HG03378 (cell line): ENCODE results near the gene YPEL1.
A peak's percentile ranks its signal among the peaks of the same experiment; 100 is the strongest.

Experiments used
- ATAC-seq: cut with Tn5 transposase; IDR thresholded peaks from one replicate; pipeline ENCODE4 v1.9.1; 2021; ENCODE audit warnings: mild to moderate bottlenecking, moderate library complexity; ENCODE audit not compliant: unreplicated experiment

The YPEL1 gene, protein sequence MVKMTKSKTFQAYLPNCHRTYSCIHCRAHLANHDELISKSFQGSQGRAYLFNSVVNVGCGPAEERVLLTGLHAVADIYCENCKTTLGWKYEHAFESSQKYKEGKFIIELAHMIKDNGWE

DNA sequence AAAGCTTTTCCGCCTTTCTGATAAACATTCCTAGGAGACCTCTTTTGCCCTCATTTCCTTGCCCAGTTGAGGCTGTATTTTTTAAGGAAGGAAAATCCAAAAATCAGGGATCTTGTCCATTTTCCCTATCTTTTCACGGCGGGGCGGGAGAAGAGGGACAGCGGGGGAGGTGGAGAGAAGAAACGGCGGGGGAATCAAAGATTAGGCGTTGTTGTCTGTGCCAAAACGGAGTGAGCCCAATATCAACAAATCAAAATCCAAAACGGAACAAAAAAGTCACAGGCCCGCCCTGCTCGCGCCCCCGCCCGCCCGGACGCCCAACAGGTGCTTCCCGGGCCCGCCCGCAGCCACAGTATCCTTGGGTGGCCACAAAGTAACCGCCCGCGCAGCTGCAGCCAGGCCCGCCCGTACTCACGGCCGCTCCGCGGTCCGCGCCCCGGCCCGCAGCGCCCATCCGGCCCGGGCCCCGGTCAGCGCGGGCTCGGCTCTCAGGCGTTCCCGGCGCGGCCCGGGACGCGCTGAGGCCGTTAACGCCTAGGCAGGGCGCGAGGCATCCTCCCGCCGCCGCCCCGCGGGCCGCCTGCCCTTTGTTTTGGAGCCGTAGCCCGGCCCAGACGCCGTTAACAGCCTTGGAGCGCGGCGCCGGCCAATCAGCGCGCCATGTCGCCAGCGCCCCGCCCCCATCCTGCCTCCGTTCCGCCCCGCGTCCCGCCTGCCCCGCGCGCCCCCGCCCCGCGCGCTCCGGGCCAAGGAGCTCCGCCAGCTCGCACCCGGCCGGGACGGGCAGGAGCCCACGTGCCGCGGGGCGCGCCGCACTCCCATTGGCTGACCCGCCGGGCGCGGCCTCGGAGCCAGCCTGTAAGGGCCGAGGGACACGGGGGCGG, at the start of gene YPEL1:
TSS of gene YPEL1 (minus strand) at position 595 of the 884 bp plus-strand sequence. CDS start 25,050 bp downstream, outside the sequence.
- ATAC-seq: peak; percentile 48

DNA sequence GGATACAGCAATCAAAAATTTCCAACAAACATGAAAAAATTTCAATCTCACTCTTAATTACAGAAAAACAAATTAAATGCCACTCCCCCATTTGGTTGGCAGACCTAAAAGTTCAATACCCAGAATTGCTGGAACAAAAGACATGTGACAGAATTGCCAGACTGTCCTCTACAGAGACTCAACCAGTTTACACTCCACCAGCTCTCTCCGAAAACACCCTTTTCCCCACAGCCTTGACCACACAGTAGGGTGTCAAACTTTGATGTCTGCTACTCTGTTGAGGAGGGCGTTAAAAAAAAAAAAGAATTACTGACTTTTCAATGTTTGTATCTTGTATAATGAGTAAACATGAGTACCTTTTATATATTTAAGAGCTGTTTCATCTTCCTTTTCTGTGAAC, 44.7 kb upstream of the YPEL1 start:
- ATAC-seq: no peak

DNA sequence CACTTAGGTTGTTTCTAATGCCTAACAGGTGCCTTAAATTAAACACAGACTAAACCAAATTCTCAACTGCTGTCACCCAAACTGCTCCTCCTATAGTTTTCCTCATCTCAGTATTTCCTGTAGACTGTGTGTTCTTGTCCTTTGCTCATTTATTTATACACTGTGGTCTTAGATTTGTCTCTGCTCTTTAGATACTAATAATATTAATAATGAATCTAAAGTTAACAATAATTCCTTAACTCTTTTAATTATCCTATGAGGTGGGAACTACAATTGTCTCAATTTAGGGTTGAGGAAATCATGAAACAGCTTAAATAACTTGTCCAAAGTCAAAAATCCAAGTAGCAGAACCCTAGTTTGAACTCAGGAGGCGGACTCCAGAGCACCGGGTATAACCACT, 43.9 kb upstream of the YPEL1 start:
- ATAC-seq: no peak

DNA sequence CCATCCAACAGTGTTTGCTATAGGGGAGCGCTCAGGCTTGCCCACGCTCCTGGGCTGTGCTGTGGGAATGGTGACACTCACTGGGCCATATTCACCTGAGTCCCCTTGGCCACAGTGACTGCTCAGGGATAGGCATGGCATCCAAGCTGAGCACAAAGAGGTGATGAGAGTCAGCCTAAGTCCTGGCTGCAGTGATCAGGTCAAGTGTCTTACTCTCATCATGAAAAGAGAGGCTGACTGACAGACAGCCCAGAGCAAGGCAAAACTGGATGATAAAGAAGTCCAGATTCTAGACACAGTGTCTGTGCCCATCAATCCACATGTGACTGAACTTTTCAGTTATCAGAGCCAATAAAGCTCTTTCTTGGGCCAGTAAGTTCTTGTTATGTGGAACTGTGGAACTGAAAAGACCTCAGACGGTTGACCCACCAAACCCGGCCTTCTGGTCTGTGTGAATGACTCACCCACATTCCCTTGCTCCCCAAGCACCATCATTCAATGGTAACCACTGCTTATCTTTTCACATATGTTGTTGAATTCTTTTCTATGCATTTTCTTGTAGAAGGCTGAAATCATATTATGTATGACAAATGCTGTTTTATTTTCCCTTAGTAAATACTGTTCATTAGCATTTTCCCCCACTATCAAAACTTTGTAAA, 43.2 kb upstream of the YPEL1 start:
- no peak for ATAC-seq

DNA sequence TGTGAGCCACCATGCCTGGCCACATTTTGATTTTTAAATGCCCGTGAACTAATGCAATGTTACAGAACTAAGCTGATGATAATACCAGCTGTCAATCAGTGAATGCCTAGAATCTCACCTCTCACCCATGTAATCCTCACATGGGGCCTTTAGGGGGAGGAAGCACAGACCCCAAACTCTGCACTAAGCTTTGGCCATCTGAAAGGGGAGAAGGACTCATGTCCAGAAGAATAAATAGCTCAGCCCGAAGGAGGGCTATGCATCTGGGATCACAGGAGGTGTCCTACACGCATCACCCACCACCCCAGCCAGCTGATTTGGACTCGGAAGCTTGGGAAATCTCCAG, 36.0 kb upstream of the YPEL1 start:
- ATAC-seq: no peak

DNA sequence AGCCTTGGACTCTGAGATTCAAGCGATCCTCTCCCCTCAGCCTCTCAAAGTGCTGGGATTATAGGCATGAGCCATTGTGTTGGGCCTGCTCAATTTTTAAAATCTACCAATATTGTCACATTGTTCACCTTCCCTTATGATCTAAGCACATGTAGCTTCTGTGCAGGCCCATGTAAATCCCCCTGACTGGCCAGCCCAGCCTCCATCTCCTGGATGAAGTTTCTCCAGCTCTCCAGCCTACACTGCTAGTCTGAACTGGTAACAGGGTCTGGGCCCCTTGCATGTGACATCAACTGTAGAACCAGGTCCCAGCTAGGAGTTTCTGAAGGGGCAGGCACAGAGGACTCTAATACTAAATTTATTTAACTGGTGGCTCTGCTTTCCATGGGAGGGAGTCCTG, 32.8 kb upstream of the YPEL1 start:
- ATAC-seq: no peak

DNA sequence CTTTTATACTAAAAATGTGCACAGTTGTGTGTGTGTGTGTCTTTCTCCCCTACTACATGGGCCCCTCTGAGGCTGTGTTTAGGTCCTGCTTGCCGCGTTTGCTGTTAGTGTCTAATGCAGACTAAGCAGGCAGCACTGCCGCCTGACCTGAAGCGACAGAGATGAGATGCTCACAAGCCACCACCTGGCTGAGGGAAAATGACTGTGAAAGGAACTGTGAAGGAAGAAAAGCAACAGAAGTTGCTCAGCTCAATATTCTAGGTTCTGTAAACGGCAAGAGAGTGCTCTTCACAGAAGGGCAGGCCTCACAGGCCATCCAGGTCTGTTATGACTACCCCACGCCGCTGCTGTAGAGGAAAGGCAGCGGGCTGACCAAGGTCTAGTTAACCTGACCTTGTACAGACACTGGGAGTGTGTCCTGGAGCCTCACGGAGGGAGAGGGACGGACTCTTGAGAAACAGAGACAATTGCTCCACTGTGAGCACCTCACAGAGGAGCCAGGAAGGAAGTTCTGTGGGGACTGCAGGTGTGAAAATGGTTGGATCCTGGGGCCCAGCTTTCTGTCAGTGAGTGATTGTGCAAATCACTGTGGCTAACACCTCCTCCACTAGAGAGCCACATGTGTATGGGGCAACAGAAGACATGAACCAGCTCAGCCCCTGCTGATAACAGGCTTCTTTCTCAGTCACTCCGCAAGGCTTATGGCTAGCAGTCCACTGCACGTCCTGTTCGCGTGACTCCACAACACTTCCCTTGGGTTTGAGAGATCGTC, 31.3 kb upstream of the YPEL1 start:
- ATAC-seq: peak; percentile 52

DNA sequence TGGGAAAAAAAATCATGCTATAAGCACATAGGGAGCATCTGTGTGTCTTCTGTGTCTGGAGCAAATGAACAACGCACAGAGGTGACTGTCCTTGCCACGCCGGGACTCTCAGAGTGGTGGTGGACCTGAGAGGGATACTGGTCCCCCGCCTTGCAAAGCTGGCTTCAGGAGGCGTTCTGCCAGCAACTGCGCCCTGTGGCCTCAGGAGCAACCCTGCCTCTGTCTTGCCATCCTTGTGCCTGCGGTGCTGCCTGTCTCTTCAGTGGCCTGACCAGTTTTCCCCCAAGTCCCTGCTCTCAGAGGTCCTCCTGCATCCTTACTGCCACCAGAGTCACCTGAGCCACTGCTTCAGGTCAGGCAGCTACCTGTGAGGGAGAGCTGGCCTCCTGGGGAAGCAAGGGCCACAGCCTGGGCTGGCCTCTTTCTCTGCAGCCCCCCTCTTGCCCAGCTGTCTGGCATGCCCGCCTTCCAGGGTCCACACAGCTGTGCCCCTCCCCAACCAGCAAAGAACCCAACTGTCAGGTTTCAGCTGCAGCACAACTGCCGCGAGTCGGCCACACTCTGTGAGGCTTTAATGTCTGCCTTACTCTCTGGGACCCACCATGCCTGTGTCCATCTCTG, 30.4 kb upstream of the YPEL1 start:
- ATAC-seq: no peak

DNA sequence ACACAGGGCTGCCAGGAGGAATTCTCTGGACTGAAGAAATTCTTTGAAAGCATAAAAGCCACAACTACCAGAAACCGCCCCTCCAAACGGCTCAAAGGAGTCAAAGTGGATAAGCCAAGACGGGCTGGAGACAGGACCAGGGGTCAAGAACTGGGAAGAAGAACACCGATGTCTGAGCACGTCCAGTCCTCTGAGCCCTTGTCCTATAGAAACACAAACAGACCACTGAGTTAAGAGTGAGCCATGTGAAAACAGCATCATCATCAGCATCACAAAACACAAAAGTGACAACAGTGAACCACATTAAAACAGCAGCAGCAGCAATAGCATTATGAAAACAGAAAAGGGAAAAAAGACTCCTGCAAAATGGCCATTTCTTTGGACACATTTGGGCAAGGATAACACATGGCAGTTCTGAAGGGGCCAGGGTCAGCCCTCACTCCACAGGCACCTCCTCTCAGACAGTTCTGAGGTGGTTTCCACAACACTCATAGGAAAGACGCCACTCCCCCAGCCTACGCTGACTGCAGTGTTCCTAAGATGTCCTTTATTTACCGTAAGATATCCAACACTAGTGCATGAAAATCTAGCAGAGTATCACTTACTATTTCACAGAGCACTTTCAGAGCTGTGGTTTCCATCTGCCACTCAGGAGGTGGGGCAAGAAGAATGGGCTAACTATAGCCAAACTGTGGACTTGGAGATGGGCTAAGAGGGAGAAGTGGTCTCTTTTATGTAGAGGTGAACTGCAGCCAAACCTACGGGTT, 28.6 kb upstream of the YPEL1 start:
- no peak for ATAC-seq

DNA sequence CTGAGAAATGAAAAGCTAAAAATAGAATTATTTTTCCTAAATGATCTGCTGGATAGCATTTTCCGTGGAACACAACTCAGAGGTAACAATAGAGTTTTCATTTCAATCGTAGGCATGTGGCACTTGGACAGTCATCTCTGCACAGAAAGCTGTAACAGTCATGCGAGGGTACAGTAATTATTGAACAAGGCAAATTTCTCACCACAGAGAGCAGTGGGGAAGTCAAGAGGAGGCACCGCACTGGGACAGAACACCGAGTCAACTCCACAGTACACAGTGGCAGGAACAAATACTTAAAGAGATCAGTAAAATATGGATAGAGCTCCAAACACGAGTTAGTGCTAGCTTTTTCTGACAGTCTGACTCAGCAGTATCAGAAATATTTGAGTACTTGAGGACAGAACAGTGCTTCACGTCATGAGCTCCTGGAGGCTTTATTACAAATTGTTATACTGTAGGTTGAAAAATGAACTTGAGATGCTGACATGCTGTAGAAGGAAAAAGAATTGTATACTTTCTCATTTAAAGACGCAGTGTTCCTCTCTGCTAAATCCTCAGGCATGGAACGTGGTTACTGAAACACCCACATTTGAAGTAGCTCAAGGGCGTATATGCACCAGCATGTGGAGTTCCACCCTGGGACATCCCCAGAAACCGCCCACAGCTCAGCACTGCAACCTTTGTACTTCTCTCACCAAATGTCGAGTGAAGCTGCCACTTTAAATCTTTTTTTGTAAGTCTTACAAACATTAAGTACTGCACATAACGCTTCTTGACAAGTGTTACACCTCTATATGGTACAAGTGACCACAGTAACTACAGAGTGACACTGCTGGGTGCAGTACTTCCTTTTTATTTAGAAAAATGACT, 27.4 kb upstream of the YPEL1 start:
- ATAC-seq: no peak

DNA sequence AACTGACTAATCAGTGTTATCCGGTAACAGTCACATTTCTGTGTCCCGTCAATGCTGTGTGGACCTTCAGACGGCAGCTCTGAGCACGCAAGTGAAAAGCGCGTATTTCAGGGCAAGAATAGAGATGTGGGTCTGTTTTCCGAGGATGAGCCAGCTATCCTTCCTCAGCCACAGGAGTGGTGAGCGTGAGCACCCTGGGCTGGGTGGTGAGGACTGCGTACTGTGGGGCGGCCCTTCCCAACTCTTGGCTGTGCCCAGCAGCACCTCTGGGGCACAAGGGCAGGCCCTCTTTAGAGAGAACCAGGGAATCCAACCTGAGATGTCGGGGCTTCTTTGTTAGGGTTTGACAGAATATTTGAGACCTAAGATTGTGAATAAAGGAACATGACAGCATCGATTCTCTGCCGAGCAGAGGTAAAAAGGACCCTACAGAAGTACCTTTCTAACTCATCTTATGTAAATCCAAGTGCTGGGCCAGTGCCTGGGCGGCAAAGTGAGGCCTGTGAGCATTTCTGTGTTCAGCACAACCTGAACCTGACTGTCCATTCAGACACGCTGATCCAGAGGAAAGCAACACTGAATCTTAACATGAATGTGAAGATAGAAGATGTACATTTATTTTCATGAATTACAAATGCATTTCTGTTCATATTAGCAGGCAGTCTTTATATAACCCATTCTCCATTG, 26.5 kb upstream of the YPEL1 start:
- no peak for ATAC-seq

DNA sequence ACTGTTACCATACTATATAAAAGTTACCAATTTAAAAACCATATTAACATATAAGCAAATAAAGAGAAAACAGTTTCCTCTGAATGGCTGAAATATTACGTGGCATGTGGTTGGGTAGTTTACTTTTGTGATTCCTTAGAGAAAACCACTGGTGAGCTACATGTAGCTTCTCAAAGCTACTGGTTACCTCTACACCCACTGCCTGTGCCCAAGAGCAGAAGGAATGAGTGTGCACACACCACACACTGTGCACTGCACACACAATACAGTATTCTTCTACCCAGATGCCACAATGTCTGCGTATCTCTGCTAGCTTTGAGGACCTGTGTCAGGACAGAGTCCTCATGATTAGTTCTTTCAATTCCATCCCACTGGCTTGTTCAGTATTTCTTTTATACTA, 25.5 kb upstream of the YPEL1 start:
- ATAC-seq: no peak

DNA sequence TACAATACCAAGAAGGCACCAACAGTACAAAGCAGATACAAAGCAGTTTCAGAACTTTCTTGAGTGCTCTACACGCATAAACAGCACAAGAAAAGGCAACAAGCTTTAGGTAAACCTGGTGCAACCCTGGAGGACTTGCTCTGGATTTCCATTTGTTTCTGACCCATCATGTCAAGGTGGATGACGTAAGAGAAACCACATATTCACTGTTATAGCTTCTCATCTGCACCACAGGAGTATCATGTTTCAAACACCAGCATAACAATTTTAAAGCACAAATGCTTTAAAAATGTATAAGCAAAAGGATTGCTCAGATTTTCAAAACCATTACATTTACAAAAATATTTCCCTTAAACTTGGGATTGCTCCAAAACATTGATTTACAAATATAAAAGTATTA, 25.0 kb upstream of the YPEL1 start:
- ATAC-seq: no peak

DNA sequence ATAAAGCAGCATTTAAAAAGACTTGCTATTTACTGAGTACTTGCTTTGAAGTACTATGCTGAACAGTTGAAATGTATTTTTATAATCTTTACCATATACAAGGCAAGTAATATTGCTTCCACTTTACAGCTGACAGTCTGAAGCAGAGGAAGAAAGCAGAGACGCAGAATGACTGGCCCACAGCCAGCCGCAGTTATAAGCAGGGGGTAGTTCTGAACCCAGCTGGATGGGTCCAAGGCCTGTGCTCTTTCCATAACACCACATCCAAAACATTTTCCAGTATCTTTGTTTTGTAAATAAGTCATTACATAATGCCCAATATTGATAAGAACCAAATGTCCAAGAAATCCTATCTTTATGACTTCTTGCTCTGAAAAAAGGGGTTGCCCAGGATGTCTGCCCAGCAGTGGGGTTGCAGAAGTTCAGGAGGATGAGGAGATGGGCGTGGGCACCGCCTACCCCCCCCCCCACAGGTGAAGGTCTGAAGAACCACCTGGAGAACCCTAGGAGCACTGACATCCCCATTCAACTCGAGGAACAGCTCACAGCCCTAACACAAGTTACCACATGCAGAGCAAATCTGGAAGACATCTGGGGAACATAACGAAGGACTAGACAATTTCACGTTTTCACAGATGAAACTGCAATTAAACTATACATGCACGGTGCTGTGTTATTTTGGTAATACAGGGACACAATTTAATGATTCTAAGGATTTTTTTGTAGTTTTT, 24.2 kb upstream of the YPEL1 start:
- ATAC-seq: no peak

DNA sequence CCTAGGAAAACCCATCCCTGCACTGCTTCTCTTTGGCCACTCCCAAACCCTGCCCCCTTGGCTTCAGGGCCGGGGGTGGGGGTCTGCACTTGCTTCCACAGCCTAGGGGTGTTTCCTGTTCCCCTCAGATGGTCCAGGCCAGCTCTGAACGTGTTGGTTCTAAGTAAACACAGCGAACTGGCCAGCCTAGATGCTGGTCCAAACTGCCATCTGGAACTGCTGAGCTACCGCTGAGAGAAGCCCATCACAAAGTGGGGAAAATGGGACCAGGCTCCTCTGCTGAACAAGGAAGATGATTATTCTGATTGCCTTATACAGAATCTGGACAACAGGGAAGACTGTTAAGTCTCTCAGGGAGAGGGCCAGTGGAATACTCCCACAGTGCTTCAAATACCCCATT, 23.5 kb upstream of the YPEL1 start:
- no peak for ATAC-seq

DNA sequence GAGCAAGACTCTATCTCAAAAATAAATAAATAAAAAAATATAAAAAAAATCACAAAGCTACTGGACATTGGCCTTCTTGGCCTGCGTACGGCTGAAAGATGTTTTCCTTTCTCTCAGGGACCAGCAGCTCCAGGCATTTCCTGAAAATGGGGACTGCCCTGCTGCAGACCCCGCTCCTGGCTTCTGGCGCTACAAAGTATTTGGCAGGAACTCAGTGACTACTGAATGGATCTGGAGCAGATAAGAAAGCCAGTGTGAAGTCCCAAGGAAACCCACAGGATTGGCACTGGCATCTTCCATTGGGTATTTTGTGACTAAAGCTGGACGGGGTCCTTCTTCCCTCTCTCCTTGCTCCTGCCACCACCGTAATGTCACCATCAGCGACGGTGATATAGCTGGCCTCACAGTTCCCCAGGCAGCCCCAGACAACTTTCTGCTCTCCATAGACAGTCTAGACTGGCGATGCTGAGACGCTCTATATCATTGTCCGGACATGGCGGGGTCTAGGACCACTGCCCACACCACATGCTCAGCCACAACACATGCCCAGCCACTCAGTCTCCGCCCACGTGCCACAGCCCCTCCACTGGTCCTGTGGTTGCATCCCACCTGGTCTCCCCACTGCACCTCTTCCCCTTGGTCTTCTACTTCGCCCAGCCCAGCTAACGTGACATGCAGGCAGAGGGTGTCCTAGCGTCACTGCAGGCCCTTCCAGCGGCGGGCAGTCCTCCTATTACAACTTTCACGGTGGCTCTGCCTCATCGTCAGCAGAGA, 22.7 kb upstream of the YPEL1 start:
- no peak for ATAC-seq

DNA sequence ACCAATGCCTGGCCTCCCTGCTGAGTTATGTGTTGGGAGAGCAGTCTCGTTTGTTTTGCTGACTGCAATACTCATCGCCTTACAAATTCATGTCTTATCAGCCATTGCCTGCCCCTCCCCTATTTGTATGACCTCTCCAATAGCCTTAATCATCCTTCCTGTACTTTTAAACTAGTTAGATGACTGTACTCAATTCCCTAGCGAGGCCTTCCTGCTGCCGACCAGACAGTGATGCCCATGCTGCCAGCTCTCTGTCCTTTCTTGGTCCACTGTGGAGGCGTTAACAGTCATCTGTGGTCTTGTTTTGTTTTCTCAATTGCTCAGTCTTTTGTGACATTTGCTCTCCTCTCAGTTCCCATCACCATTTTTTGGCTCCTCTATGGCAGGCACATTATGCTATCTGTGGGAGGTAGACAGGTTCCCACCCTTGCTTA, 20.3 kb upstream of the YPEL1 start:
- no peak for ATAC-seq
